SK-N-SH treated with all-trans-retinoic acid at 6 μM for 48 hours (cell line): ENCODE measurements around the gene MRPS21.
"Not testable (repeated sequence)": the region's sequence is repeated elsewhere in the genome, so short reads cannot be mapped to it uniquely, and the experiment has no call there.

Experiments used
- ATAC-seq: fragments of 200-7000 bp; cut with Tn5 transposase; 3 replicates; pipeline ENCODE4 v1.9.1; 2020; ENCODE audit warnings: mild to moderate bottlenecking, moderate library complexity
- ARNTL ChIP-seq: fragments of 450-650 bp; formaldehyde crosslinking; IDR thresholded peaks from 2 replicates; pipeline ENCODE4 v1.5.0; 2020; ENCODE audit warnings: low read depth, mild to moderate bottlenecking, moderate library complexity, borderline replicate concordance
- BACH2 ChIP-seq: fragments of 250-450 bp; sonication (Bioruptor Pico); IDR thresholded peaks from 2 replicates; pipeline ENCODE4 v1.9.0; 2021; ENCODE audit warnings: mild to moderate bottlenecking, borderline replicate concordance
- CSDC2 ChIP-seq: fragments of 250-450 bp; sonication (Bioruptor Pico); IDR thresholded peaks from 2 replicates; pipeline ENCODE4 v1.5.0; 2020; ENCODE audit warnings: mild to moderate bottlenecking, moderate library complexity
- ESRRG ChIP-seq: fragments of 250-450 bp; sonication (Bioruptor Pico); IDR thresholded peaks from 2 replicates; pipeline ENCODE4 v1.6.1; 2021; ENCODE audit warnings: mild to moderate bottlenecking
- GLIS3 ChIP-seq: fragments of 250-450 bp; sonication (Bioruptor Pico); IDR thresholded peaks from 2 replicates; pipeline ENCODE4 v1.5.0; 2020; ENCODE audit warnings: mild to moderate bottlenecking, moderate library complexity
- ISL1 ChIP-seq: fragments of 250-450 bp; sonication (Bioruptor Pico); IDR thresholded peaks from 2 replicates; pipeline ENCODE4 v2.1.2; 2022; ENCODE audit warnings: mild to moderate bottlenecking, moderate library complexity
- OSR1 ChIP-seq: fragments of 250-450 bp; sonication (Bioruptor Pico); IDR thresholded peaks from 2 replicates; pipeline ENCODE4 v1.8.0; 2022; ENCODE audit warnings: moderate library complexity, mild to moderate bottlenecking, inconsistent platforms
- PPARA ChIP-seq: fragments of 250-450 bp; sonication (Bioruptor Pico); IDR thresholded peaks from 2 replicates; pipeline ENCODE4 v1.5.0; 2020; ENCODE audit warnings: mild to moderate bottlenecking, borderline replicate concordance
- RARB ChIP-seq: fragments of 250-450 bp; sonication (Bioruptor Pico); IDR thresholded peaks from 2 replicates; pipeline ENCODE4 v1.8.0; 2021; ENCODE audit warnings: mild to moderate bottlenecking, moderate library complexity
- SNAI2 ChIP-seq: fragments of 250-450 bp; sonication (Bioruptor Pico); IDR thresholded peaks from 2 replicates; pipeline ENCODE4 v1.5.0; 2020; ENCODE audit warnings: mild to moderate bottlenecking, moderate library complexity
- TCF4 ChIP-seq: fragments of 250-450 bp; sonication (Bioruptor Pico); IDR thresholded peaks from 2 replicates; pipeline ENCODE4 v1.8.0; 2021; ENCODE audit warnings: mild to moderate bottlenecking, moderate library complexity, borderline replicate concordance
- TOX ChIP-seq: fragments of 250-450 bp; sonication (Bioruptor Pico); IDR thresholded peaks from 2 replicates; pipeline ENCODE4 v1.8.0; 2021; ENCODE audit warnings: mild to moderate bottlenecking, moderate library complexity, borderline replicate concordance
- ZC3H10 ChIP-seq: fragments of 250-450 bp; sonication (Bioruptor Pico); IDR thresholded peaks from 2 replicates; pipeline ENCODE4 v1.5.1; 2021; ENCODE audit warnings: mild to moderate bottlenecking, moderate library complexity
- ZFP30 ChIP-seq: fragments of 450-650 bp; formaldehyde crosslinking; IDR thresholded peaks from 2 replicates; pipeline ENCODE4 v1.5.0; 2022; ENCODE audit warnings: mild to moderate bottlenecking, moderate library complexity
- ZNF565 ChIP-seq: fragments of 450-650 bp; formaldehyde crosslinking; conservative IDR thresholded peaks from 2 replicates; pipeline ENCODE4 v1.5.0; 2020; ENCODE audit warnings: low read depth, mild to moderate bottlenecking, moderate library complexity
- ZNF70 ChIP-seq: fragments of 450-650 bp; formaldehyde crosslinking; IDR thresholded peaks from 2 replicates; pipeline ENCODE4 v1.5.0; 2020; ENCODE audit warnings: mild to moderate bottlenecking, moderate library complexity
- ZNF8 ChIP-seq: fragments of 450-650 bp; formaldehyde crosslinking; IDR thresholded peaks from 2 replicates; pipeline ENCODE4 v1.5.0; 2020; ENCODE audit warnings: mild to moderate bottlenecking, moderate library complexity
- TF ChIP-seq, protein P1 (sequence below): fragments of 250-450 bp; sonication (Bioruptor Pico); IDR thresholded peaks from 2 replicates; pipeline ENCODE4 v1.8.0; 2021; ENCODE audit warnings: low read depth, mild to moderate bottlenecking, moderate library complexity, borderline replicate concordance
- TF ChIP-seq, protein P2 (sequence below): fragments of 250-450 bp; sonication (Bioruptor Pico); IDR thresholded peaks from 2 replicates; pipeline ENCODE4 v1.5.1; 2020; ENCODE audit warnings: low read depth, mild to moderate bottlenecking, moderate library complexity
- TF ChIP-seq, protein P3 (sequence below): fragments of 250-450 bp; sonication (Bioruptor Pico); IDR thresholded peaks from 2 replicates; pipeline ENCODE4 v1.8.0; 2020; ENCODE audit warnings: mild to moderate bottlenecking, moderate library complexity, borderline replicate concordance
- TF ChIP-seq, protein P4 (sequence below): fragments of 250-450 bp; sonication (Bioruptor Pico); IDR thresholded peaks from 2 replicates; pipeline ENCODE4 v1.5.0; 2020; ENCODE audit warnings: mild to moderate bottlenecking, moderate library complexity

The MRPS21 gene

DNA sequence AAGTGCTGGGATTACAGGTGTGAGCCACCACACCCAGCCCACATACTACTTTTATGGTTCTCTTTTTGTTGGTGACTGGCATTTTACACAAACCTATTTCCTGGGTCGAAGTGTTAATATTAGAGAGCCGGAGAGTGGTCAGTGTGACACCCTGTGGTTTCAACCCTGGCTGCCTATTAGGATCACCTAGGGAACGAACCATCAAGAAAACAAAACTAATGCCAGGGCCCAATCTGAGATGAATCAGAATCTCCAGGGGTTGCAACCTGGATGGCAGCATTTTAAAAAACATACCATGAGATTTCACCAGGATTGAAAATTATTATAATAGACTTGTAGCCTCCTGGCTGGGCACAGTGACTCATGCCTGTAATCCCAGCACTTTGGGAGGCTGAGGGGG lies 6.1 kb downstream of the MRPS21 start:
- ATAC-seq: no peak
- TF ChIP-seq, protein P1, sequence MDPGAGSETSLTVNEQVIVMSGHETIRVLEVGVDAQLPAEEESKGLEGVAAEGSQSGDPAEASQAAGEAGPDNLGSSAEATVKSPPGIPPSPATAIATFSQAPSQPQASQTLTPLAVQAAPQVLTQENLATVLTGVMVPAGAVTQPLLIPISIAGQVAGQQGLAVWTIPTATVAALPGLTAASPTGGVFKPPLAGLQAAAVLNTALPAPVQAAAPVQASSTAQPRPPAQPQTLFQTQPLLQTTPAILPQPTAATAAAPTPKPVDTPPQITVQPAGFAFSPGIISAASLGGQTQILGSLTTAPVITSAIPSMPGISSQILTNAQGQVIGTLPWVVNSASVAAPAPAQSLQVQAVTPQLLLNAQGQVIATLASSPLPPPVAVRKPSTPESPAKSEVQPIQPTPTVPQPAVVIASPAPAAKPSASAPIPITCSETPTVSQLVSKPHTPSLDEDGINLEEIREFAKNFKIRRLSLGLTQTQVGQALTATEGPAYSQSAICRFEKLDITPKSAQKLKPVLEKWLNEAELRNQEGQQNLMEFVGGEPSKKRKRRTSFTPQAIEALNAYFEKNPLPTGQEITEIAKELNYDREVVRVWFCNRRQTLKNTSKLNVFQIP: no peak
- TF ChIP-seq ESRRG (CRISPR knock-in tag) (no peak), ISL1 (CRISPR knock-in tag) (no peak), PPARA (CRISPR knock-in tag) (no peak), ZC3H10 (no peak), TCF4 (CRISPR knock-in tag) (no peak), OSR1 (CRISPR knock-in tag) (no peak), ZFP30 (CRISPR knock-in tag) (no peak), ZNF8 (CRISPR knock-in tag) (no peak), ZNF70 (CRISPR knock-in tag) (no peak), ARNTL (CRISPR knock-in tag) (no peak)
- TF ChIP-seq, protein P2, sequence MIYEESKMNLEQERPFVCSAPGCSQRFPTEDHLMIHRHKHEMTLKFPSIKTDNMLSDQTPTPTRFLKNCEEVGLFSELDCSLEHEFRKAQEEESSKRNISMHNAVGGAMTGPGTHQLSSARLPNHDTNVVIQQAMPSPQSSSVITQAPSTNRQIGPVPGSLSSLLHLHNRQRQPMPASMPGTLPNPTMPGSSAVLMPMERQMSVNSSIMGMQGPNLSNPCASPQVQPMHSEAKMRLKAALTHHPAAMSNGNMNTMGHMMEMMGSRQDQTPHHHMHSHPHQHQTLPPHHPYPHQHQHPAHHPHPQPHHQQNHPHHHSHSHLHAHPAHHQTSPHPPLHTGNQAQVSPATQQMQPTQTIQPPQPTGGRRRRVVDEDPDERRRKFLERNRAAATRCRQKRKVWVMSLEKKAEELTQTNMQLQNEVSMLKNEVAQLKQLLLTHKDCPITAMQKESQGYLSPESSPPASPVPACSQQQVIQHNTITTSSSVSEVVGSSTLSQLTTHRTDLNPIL: no peak
- TF ChIP-seq, all 23 proteins: peak for 0

DNA sequence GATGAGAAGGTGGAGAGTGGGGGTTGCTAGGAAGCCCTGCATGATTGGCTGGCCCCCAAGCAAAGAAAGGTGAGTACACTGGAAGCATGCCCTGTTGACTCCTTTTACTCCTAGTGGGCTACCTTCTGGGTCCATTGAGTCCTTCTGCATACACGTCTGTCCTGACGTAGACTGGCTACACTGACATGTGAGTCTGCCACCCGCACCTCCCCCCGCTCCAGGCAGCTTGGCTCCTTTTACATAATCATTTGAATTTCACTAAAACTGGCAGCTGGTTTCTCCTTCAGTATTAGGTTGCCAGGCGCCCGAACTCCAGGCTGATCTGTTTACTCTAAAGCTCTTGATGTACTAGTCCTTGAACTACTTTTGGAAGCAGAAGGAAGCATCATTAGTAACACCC lies 8.7 kb downstream of the MRPS21 start:
- ATAC-seq: no peak
- TF ChIP-seq GLIS3 (CRISPR knock-in tag): no peak
- TF ChIP-seq, protein P1: no peak
- no peak for TF ChIP-seq OSR1 (CRISPR knock-in tag)
- no peak for TF ChIP-seq SNAI2 (CRISPR knock-in tag)
- TF ChIP-seq ZFP30 (CRISPR knock-in tag): no peak
- no peak for TF ChIP-seq CSDC2
- no peak for TF ChIP-seq RARB (CRISPR knock-in tag)
- TF ChIP-seq, protein P3, sequence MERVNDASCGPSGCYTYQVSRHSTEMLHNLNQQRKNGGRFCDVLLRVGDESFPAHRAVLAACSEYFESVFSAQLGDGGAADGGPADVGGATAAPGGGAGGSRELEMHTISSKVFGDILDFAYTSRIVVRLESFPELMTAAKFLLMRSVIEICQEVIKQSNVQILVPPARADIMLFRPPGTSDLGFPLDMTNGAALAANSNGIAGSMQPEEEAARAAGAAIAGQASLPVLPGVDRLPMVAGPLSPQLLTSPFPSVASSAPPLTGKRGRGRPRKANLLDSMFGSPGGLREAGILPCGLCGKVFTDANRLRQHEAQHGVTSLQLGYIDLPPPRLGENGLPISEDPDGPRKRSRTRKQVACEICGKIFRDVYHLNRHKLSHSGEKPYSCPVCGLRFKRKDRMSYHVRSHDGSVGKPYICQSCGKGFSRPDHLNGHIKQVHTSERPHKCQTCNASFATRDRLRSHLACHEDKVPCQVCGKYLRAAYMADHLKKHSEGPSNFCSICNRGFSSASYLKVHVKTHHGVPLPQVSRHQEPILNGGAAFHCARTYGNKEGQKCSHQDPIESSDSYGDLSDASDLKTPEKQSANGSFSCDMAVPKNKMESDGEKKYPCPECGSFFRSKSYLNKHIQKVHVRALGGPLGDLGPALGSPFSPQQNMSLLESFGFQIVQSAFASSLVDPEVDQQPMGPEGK (CRISPR knock-in tag): no peak
- no peak for TF ChIP-seq BACH2 (CRISPR knock-in tag)
- no peak for TF ChIP-seq ZNF8 (CRISPR knock-in tag)
- TF ChIP-seq ZNF70 (CRISPR knock-in tag): no peak
- TF ChIP-seq ZNF565 (CRISPR knock-in tag): no peak
- no peak for TF ChIP-seq ZC3H10
- TF ChIP-seq, protein P4, sequence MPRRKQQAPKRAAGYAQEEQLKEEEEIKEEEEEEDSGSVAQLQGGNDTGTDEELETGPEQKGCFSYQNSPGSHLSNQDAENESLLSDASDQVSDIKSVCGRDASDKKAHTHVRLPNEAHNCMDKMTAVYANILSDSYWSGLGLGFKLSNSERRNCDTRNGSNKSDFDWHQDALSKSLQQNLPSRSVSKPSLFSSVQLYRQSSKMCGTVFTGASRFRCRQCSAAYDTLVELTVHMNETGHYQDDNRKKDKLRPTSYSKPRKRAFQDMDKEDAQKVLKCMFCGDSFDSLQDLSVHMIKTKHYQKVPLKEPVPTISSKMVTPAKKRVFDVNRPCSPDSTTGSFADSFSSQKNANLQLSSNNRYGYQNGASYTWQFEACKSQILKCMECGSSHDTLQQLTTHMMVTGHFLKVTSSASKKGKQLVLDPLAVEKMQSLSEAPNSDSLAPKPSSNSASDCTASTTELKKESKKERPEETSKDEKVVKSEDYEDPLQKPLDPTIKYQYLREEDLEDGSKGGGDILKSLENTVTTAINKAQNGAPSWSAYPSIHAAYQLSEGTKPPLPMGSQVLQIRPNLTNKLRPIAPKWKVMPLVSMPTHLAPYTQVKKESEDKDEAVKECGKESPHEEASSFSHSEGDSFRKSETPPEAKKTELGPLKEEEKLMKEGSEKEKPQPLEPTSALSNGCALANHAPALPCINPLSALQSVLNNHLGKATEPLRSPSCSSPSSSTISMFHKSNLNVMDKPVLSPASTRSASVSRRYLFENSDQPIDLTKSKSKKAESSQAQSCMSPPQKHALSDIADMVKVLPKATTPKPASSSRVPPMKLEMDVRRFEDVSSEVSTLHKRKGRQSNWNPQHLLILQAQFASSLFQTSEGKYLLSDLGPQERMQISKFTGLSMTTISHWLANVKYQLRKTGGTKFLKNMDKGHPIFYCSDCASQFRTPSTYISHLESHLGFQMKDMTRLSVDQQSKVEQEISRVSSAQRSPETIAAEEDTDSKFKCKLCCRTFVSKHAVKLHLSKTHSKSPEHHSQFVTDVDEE (CRISPR knock-in tag): no peak
- TF ChIP-seq ARNTL (CRISPR knock-in tag): no peak
- no peak for TF ChIP-seq PPARA (CRISPR knock-in tag)
- no peak for TF ChIP-seq ISL1 (CRISPR knock-in tag)

DNA sequence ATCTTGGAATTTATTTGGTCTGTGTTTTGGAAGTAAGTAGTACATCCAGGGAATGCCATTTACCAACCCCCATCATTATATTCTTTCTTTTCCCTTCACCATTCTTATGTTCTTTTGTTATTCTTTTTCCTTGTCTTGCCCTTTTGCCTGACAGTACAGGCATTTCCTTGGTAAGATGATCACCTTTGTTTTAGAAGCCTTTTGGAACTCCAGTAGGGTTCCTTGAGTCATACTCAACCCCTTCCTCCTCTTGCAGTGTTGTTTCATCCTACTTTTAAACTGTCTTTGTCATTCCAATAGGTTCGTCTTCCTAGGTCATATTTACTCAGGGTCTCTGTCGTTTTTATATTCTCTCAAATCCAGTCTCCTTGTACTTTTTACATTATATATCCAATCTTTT lies 9.2 kb downstream of the MRPS21 start:
- TF ChIP-seq ZNF565 (CRISPR knock-in tag): no peak
- TF ChIP-seq, protein P2: no peak
- no peak for TF ChIP-seq ARNTL (CRISPR knock-in tag)
- TF ChIP-seq GLIS3 (CRISPR knock-in tag): no peak
- no peak for TF ChIP-seq BACH2 (CRISPR knock-in tag)
- TF ChIP-seq CSDC2: no peak
- TF ChIP-seq, protein P1: no peak
- no peak for TF ChIP-seq ZNF8 (CRISPR knock-in tag)
- TF ChIP-seq TOX: no peak
- ATAC-seq: no peak

DNA sequence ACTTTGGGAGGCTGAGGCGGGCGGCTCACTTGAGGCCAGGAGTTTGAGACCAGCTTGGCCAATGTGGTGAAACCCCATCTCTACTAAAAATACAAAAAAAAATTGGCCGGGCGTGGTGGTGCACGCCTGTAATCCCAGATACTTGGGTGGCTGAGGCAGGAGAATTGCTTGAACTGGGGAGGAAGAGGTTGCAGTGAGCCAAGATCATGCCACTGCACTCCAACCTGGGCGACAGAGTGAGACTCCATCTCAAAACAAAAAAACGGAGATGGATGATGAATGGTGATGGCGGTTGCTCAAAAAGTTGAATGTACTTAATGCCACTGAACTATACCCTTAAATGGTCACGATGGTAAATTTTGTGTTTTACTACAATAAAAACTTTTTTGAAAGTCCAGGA lies 14.9 kb downstream of the MRPS21 start:
- not testable (repeated sequence) for ATAC-seq
